Measurements from ENCODE around the gene MEFV. TPM values are rescaled to one million over a fixed set of nuclear protein-coding genes. Genes with fewer than 3 reads are reported as not detected.

Gene MEFV
- total and polyA plus RNA-seq, 2 of the 13 experiments (the other 11 are each of a cell fraction or from before 2014, with no cell fraction given) = 0.22 TPM; not detected in 1

GRCh38 chr16:3282730-3283542, 26.5 kb upstream of the MEFV start, which contains the start of gene ZNF263 (continued):
- TF ChIP-seq PRDM10 (CRISPR knock-in tag; IDR thresholded peaks at IDR 0.05; ENCODE audit: low read depth) (0 out of 2 replicates have a peak, but pooled peaks have one; percentile 17), CREM (IDR thresholded peaks at IDR 0.05) (peak; percentile 97), CREM (CRISPR knock-in tag; IDR thresholded peaks at IDR 0.05) (peak; percentile 77; the same call in 1 of the 2 replicates), MEF2D (CRISPR knock-in tag; IDR thresholded peaks at IDR 0.05) (peak; percentile 52; the same call in 1 of the 2 replicates), PHF21A (CRISPR knock-in tag; IDR thresholded peaks at IDR 0.05) (peak; percentile 80), EED (CRISPR knock-in tag; IDR thresholded peaks at IDR 0.05) (peak; percentile 76; the same call in 1 of the 2 replicates), ARNTL (CRISPR knock-in tag; IDR thresholded peaks at IDR 0.05) (peak; percentile 93), TARDBP (CRISPR knock-in tag; IDR thresholded peaks at IDR 0.05) (peak; percentile 21), ZFP90 (CRISPR knock-in tag; IDR thresholded peaks at IDR 0.05; ENCODE audit: borderline replicate concordance) (peak; percentile 87), IKZF1 (IDR thresholded peaks at IDR 0.05) (no peak), MED8 (CRISPR knock-in tag; IDR thresholded peaks at IDR 0.05; ENCODE audit: insufficient replicate concordance) (peak; percentile 59), ZNF761 (CRISPR knock-in tag; conservative IDR thresholded peaks at IDR 0.05) (peak; percentile 50; the same call in 1 of the 2 replicates), E2F1 (CRISPR knock-in tag; IDR thresholded peaks at IDR 0.05) (peak; percentile 64; the same call in 1 of the 2 replicates), KLF12 (CRISPR knock-in tag; IDR thresholded peaks at IDR 0.05; ENCODE audit: borderline replicate concordance) (0 out of 2 replicates have a peak, but pooled peaks have one; percentile 85), ZNF33B (CRISPR knock-in tag; IDR thresholded peaks at IDR 0.05) (no peak), MED1 (CRISPR knock-in tag; IDR thresholded peaks at IDR 0.05) (peak; percentile 70; the same call in 1 of the 2 replicates), ZSCAN5A (CRISPR knock-in tag; IDR thresholded peaks at IDR 0.05; ENCODE audit: borderline replicate concordance) (no peak; the same call in 1 of the 2 replicates), SRY (CRISPR knock-in tag; IDR thresholded peaks at IDR 0.05) (peak; percentile 2; the same call in 1 of the 2 replicates), TP53 (CRISPR knock-in tag; conservative IDR thresholded peaks at IDR 0.05) (0 out of 2 replicates have a peak, but pooled peaks have one; percentile 35)
- TF ChIP-seq, protein P1, sequence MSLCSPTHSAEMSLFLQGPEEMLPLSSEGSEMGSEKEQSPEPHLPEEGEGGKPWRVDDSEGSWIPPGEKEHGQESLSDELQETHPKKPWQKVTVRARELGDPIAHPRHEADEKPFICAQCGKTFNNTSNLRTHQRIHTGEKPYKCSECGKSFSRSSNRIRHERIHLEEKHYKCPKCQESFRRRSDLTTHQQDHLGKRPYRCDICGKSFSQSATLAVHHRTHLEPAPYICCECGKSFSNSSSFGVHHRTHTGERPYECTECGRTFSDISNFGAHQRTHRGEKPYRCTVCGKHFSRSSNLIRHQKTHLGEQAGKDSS (CRISPR knock-in tag; IDR thresholded peaks at IDR 0.05; ENCODE audit: borderline replicate concordance, low read depth) = no peak
- TF ChIP-seq, protein P2, sequence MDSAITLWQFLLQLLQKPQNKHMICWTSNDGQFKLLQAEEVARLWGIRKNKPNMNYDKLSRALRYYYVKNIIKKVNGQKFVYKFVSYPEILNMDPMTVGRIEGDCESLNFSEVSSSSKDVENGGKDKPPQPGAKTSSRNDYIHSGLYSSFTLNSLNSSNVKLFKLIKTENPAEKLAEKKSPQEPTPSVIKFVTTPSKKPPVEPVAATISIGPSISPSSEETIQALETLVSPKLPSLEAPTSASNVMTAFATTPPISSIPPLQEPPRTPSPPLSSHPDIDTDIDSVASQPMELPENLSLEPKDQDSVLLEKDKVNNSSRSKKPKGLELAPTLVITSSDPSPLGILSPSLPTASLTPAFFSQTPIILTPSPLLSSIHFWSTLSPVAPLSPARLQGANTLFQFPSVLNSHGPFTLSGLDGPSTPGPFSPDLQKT (CRISPR knock-in tag; IDR thresholded peaks at IDR 0.05; ENCODE audit: borderline replicate concordance) = peak; percentile 44; the same call in 1 of the 2 replicates
